Natural killer cell (primary cell): ENCODE data around the gene NID1. TPM values are rescaled to one million over a fixed set of nuclear protein-coding genes. Genes with fewer than 3 reads are reported as not detected.
A peak's percentile ranks its signal among the peaks of the same experiment; 100 is the strongest.

ENCODE experiments used
- ATAC-seq, 3 donors: fragments of 150-1000 bp in 2 of 3; fragments of 200-7000 bp in 1 of 3; cut with Tn5 transposase; 1 replicate in 1 of 3; 2 replicates in 2 of 3; pipeline ENCODE4 v1.10.0; 2021; ENCODE audit warnings: mild to moderate bottlenecking in 2 of 3, moderate library complexity in 2 of 3
- DNase-seq, 2 donors: peaks; one replicate each; pipeline versions ENCODE4 v3.0.0 to v3.0.0-alpha.2; 2013 to 2021; ENCODE audit warnings: mixed read lengths in 1 of 2
- H3K27ac ChIP-seq: one replicate; pipeline ENCODE4 v1.5.1; 2013; ENCODE audit warnings: mild to moderate bottlenecking, low read length
- H3K27me3 ChIP-seq: one replicate; pipeline ENCODE4 v1.6.1; 2013; ENCODE audit warnings: low read length; ENCODE audit not compliant: control insufficient read depth, insufficient read depth
- H3K36me3 ChIP-seq: one replicate; pipeline ENCODE4 v1.6.1; 2013; ENCODE audit warnings: low read length; ENCODE audit not compliant: control insufficient read depth, insufficient read depth
- H3K4me1 ChIP-seq: one replicate; pipeline ENCODE4 v1.6.1; 2013; ENCODE audit warnings: low read length; ENCODE audit not compliant: control insufficient read depth, insufficient read depth
- H3K4me3 ChIP-seq: one replicate; pipeline ENCODE4 v1.5.1; 2013; ENCODE audit warnings: low read length
- H3K9me3 ChIP-seq: one replicate; pipeline ENCODE4 v1.6.1; 2013; ENCODE audit warnings: low read length; ENCODE audit not compliant: control insufficient read depth, insufficient read depth
- H3K27ac Mint-ChIP-seq, 2 donors: one replicate each; pipeline ENCODE4 v1.8.0; 2022; ENCODE audit warnings: mild to moderate bottlenecking in 2 of 2, mixed read lengths in 2 of 2, moderate library complexity in 1 of 2
- H3K27me3 Mint-ChIP-seq, 2 donors: one replicate each; pipeline ENCODE4 v1.8.0; 2022; ENCODE audit warnings: low read depth in 2 of 2, mixed read lengths in 2 of 2
- H3K36me3 Mint-ChIP-seq: one replicate; pipeline ENCODE4 v1.8.0; 2022; ENCODE audit warnings: mixed read lengths
- H3K4me1 Mint-ChIP-seq, 2 donors: one replicate each; pipeline ENCODE4 v1.8.0; 2022; ENCODE audit warnings: mixed read lengths in 2 of 2
- H3K4me3 Mint-ChIP-seq: one replicate; pipeline ENCODE4 v1.8.0; 2022; ENCODE audit warnings: mild to moderate bottlenecking, moderate library complexity, mixed read lengths
- H3K9me3 Mint-ChIP-seq, 2 donors: one replicate each; pipeline ENCODE4 v1.8.0; 2022; ENCODE audit warnings: mixed read lengths in 2 of 2
- CTCF ChIP-seq: fragments of 200-600 bp; IDR thresholded peaks from one replicate; pipeline ENCODE4 v1.8.0; 2022; ENCODE audit warnings: antibody characterized with exemption
- WGBS: methylation state at CpG from one replicate; pipeline ENCODE4 v1.1.7; 2013; ENCODE audit warnings: missing lambda C conversion rate; ENCODE audit not compliant: insufficient coverage; 5-methylcytosine and 5-hydroxymethylcytosine counted together
- intact Hi-C: fragments of 100-400 bp; cut with micrococcal nuclease; formaldehyde crosslinking; loops from one replicate; pipeline ENCODE4 v1.14.2; 2022
- total RNA-seq, 4 donors: library from RNA; stranded (reverse); fragments of 120-200 nt in 1 of 4; gene quantifications; one replicate each; pipeline versions ENCODE4 v1.2.3 to v1.2.4, GENCODE V29; 2013 to 2022

The NID1 gene
- total RNA-seq, 3 donors from 2014 or later (not counting 1 experiment from before 2014, with no cell fraction given) = 0.32 to 0.92 (median 0.85) TPM

- Histone ChIP-seq H3K27me3 (no peaks in the 10 kb centered on the region), H3K9me3 (no peaks in the 10 kb centered on the region), H3K4me3 (no peak overlapping the region), H3K27ac (no peak overlapping the region), H3K36me3 (no peaks in the 10 kb centered on the region), H3K4me1 (no peaks in the 10 kb centered on the region)
- intact Hi-C loops = no loop called here
- TF ChIP-seq CTCF = no peak
- 67% methylated on average over 4 of the region's 4 CpGs for WGBS
- no peaks in the 10 kb centered on the region for H3K4me1 Mint-ChIP-seq
- DNase-seq (peak in 1 of 2 donors; percentile 15), ATAC-seq (no peak)
- no peak overlapping the region for H3K27ac Mint-ChIP-seq
- no peaks in the 10 kb centered on the region for H3K27me3 Mint-ChIP-seq
- no peaks in the 10 kb centered on the region for H3K36me3 Mint-ChIP-seq
- no peak overlapping the region for H3K4me3 Mint-ChIP-seq
- no peaks in the 10 kb centered on the region for H3K9me3 Mint-ChIP-seq
Observed at GRCh38 chr1:236027104-236027503, 37.8 kb downstream of the NID1 start.

GRCh38 chr1:236025836-236026235, 39.1 kb downstream of the NID1 start:
- Histone ChIP-seq H3K27me3 (no peaks in the 10 kb centered on the region), H3K4me1 (no peaks in the 10 kb centered on the region), H3K36me3 (no peaks in the 10 kb centered on the region), H3K4me3 (no peak overlapping the region), H3K9me3 (no peaks in the 10 kb centered on the region), H3K27ac (no peak overlapping the region)
- no peak for TF ChIP-seq CTCF
- H3K27ac Mint-ChIP-seq = no peak overlapping the region
- intact Hi-C loops = no loop called here
- ATAC-seq (no peak), DNase-seq (no peak)
- H3K4me3 Mint-ChIP-seq = no peak overlapping the region
- H3K27me3 Mint-ChIP-seq = no peaks in the 10 kb centered on the region
- H3K9me3 Mint-ChIP-seq = no peaks in the 10 kb centered on the region
- H3K4me1 Mint-ChIP-seq = no peaks in the 10 kb centered on the region
- H3K36me3 Mint-ChIP-seq = no peaks in the 10 kb centered on the region
- WGBS = 96% methylated on average over 14 of the region's 14 CpGs

- intact Hi-C loops = no loop called here
- Mint-ChIP-seq H3K9me3 (no peaks in the 10 kb centered on the region), H3K27me3 (peaks cover 0 to 8% of the 10 kb centered on the region in 2 donors), H3K36me3 (no peaks in the 10 kb centered on the region), H3K27ac (no peak overlapping the region), H3K4me1 (no peaks in the 10 kb centered on the region), H3K4me3 (no peak overlapping the region)
- TF ChIP-seq CTCF = no peak
- ATAC-seq = no peak
- H3K36me3 ChIP-seq = no peaks in the 10 kb centered on the region
- H3K9me3 ChIP-seq = no peaks in the 10 kb centered on the region
- H3K27me3 ChIP-seq = no peaks in the 10 kb centered on the region
- H3K27ac ChIP-seq = no peak overlapping the region
- H3K4me3 ChIP-seq = no peak overlapping the region
- no peak for DNase-seq
- 89% methylated on average over 7 of the region's 7 CpGs for WGBS
- H3K4me1 ChIP-seq = no peaks in the 10 kb centered on the region
Observed at GRCh38 chr1:236024641-236025040, 40.2 kb downstream of the NID1 start.

GRCh38 chr1:236023926-236024565, 40.8 kb downstream of the NID1 start:
- H3K27ac Mint-ChIP-seq = no peak overlapping the region
- TF ChIP-seq CTCF = no peak
- peaks cover 0 to 8% of the 10 kb centered on the region in 2 donors for H3K27me3 Mint-ChIP-seq
- H3K9me3 Mint-ChIP-seq = no peaks in the 10 kb centered on the region
- Histone ChIP-seq H3K27me3 (no peaks in the 10 kb centered on the region), H3K27ac (no peak overlapping the region), H3K36me3 (no peaks in the 10 kb centered on the region), H3K9me3 (no peaks in the 10 kb centered on the region), H3K4me1 (no peaks in the 10 kb centered on the region), H3K4me3 (no peak overlapping the region)
- intact Hi-C loops = no loop called here
- no peaks in the 10 kb centered on the region for H3K4me1 Mint-ChIP-seq
- ATAC-seq = no peak
- DNase-seq = no peak
- no peak overlapping the region for H3K4me3 Mint-ChIP-seq
- no peaks in the 10 kb centered on the region for H3K36me3 Mint-ChIP-seq
- WGBS = 92% methylated on average over 14 of the region's 15 CpGs
